HL-60 (cell line): ENCODE data around the gene SLC44A5.

Experiments
- DNase-seq, 2 experiments: peaks; one replicate each; pipeline ENCODE4 v3.0.0-alpha.2; 2010 to 2020; ENCODE audit warnings: low read depth in 1 of 2, low spot score in 1 of 2
- H3K27ac ChIP-seq: fragments of 250-450 bp; sonication (Bioruptor Pico); replicated peaks from 2 replicates; pipeline ENCODE4 v1.5.1; 2020; ENCODE audit warnings: mild to moderate bottlenecking, moderate library complexity
- H3K27me3 ChIP-seq: fragments of 250-450 bp; sonication (Bioruptor Pico); 2 replicates; pipeline ENCODE4 v1.5.1; 2021; ENCODE audit warnings: mild to moderate bottlenecking, moderate library complexity; ENCODE audit not compliant: insufficient read depth, poor library complexity, severe bottlenecking
- H3K4me3 ChIP-seq: replicated peaks from 2 replicates; pipeline ENCODE4 v1.5.1; 2011; ENCODE audit warnings: mild to moderate bottlenecking, control low read depth, low read length; ENCODE audit not compliant: insufficient read depth
- CTCF ChIP-seq: IDR thresholded peaks from one replicate; pipeline ENCODE4 v1.5.1; 2011; ENCODE audit warnings: low read length, control low read depth, inconsistent platforms; ENCODE audit not compliant: insufficient read depth
- GABPA ChIP-seq: IDR thresholded peaks from 2 replicates; pipeline ENCODE4 v1.6.1; 2012; ENCODE audit warnings: low read depth
- POLR2AphosphoS5 ChIP-seq: IDR thresholded peaks from 2 replicates; pipeline ENCODE4 v1.6.1; 2012; ENCODE audit warnings: low read depth
- SPI1 ChIP-seq: IDR thresholded peaks from 2 replicates; pipeline ENCODE4 v1.6.1; 2012; ENCODE audit warnings: low read depth, mild to moderate bottlenecking, borderline replicate concordance
- TF ChIP-seq, protein P1 (sequence below): IDR thresholded peaks from 2 replicates; pipeline ENCODE4 v1.6.1; 2012; ENCODE audit warnings: low read depth; ENCODE audit not compliant: insufficient replicate concordance

Gene SLC44A5

DNA sequence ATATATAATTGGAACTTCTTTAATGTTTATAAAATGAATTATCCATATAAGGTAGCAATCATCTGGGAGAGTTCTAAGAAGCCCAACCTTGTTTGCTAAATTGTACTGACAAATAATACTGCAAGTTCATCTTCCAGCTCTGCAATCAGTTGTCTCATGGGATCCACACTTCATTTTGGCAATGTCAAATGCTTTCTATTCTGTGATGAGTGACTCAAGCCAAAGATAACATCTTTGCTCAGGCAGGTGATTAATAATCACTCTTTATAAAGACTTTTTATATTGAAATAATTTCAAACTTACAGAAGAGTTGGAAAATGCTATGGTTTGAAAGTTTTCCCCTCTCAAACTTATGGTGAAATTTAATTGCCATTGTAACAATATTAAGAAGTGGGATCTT lies 67.2 kb downstream of the SLC44A5 start:
- Histone ChIP-seq H3K27ac (no peak overlapping the region), H3K27me3 (no peaks in the 10 kb centered on the region), H3K4me3 (no peak overlapping the region)
- no peak for DNase-seq
- TF ChIP-seq GABPA, result no peak
- no peak for TF ChIP-seq SPI1
- TF ChIP-seq CTCF, result no peak
- TF ChIP-seq, protein P1, sequence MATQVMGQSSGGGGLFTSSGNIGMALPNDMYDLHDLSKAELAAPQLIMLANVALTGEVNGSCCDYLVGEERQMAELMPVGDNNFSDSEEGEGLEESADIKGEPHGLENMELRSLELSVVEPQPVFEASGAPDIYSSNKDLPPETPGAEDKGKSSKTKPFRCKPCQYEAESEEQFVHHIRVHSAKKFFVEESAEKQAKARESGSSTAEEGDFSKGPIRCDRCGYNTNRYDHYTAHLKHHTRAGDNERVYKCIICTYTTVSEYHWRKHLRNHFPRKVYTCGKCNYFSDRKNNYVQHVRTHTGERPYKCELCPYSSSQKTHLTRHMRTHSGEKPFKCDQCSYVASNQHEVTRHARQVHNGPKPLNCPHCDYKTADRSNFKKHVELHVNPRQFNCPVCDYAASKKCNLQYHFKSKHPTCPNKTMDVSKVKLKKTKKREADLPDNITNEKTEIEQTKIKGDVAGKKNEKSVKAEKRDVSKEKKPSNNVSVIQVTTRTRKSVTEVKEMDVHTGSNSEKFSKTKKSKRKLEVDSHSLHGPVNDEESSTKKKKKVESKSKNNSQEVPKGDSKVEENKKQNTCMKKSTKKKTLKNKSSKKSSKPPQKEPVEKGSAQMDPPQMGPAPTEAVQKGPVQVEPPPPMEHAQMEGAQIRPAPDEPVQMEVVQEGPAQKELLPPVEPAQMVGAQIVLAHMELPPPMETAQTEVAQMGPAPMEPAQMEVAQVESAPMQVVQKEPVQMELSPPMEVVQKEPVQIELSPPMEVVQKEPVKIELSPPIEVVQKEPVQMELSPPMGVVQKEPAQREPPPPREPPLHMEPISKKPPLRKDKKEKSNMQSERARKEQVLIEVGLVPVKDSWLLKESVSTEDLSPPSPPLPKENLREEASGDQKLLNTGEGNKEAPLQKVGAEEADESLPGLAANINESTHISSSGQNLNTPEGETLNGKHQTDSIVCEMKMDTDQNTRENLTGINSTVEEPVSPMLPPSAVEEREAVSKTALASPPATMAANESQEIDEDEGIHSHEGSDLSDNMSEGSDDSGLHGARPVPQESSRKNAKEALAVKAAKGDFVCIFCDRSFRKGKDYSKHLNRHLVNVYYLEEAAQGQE, result no peak
- no peak for TF ChIP-seq POLR2AphosphoS5

GRCh38 chr1:75542818-75543570 lies 67.9 kb downstream of the SLC44A5 start:
- H3K27ac ChIP-seq, result no peak overlapping the region
- no peak for DNase-seq
- H3K27me3 ChIP-seq, result no peaks in the 10 kb centered on the region
- TF ChIP-seq, protein P1, result no peak
- TF ChIP-seq POLR2AphosphoS5, result no peak
- TF ChIP-seq CTCF, result no peak
- no peak for TF ChIP-seq GABPA
- no peak for TF ChIP-seq SPI1
- no peak overlapping the region for H3K4me3 ChIP-seq

DNA sequence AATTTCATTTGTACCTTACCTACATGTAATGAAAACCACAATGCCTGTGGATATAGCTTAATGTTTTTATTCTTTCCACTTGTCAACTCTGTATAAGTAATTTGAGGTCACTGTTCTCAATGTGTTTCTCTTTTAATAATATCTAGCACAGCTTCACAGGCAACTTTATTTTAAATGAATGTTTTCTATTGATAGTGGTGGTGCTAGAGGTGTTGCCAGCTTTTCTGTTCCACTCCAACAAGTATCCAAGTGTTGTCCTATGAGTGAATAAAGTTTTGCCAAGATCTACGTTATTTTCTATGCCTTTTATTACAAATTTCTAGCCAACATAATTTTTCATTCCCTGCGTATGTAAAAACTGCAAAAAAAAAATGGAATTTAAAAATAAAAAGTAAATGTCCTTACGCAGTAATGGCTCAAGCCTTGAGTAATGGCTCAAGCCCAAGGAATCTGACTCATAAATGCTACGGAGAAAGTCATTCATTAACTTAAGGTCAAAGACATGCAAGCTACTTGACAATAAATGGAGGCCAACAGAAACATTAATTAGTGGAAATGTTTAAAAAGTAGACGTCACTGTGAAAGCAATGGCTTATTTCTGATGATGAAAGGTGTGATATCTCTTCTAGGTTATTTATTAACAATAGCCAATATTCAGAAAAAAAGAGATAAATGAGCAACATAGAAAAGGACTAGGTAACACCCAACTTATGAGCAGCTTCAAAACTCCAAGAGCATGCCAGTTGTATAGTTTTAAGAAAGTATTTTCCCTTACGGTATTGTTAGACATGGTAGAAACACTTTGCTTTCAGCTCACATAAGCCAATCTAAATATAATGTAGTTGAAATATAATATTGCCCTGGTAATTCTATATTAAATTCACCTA lies 71.4 kb downstream of the SLC44A5 start:
- no peak for TF ChIP-seq CTCF
- Histone ChIP-seq H3K27ac (no peak overlapping the region), H3K27me3 (no peaks in the 10 kb centered on the region), H3K4me3 (no peak overlapping the region)
- DNase-seq, result no peak
